Ishikawa (cell line): ENCODE measurements around the gene CSRP3.

Experiments used
- CEBPB ChIP-seq: IDR thresholded peaks from 2 replicates; pipeline ENCODE4 v1.6.1; 2012
- CREB1 ChIP-seq: IDR thresholded peaks from 2 replicates; pipeline ENCODE4 v1.6.1; 2012; ENCODE audit warnings: low read depth
- EGR1 ChIP-seq: IDR thresholded peaks from 2 replicates; pipeline ENCODE4 v1.6.1; 2012
- EP300 ChIP-seq: IDR thresholded peaks from 2 replicates; pipeline ENCODE4 v1.6.1; 2012; ENCODE audit warnings: borderline replicate concordance
- FOXM1 ChIP-seq: IDR thresholded peaks from 2 replicates; pipeline ENCODE4 v1.6.1; 2012; ENCODE audit warnings: low read depth, borderline replicate concordance
- NFIC ChIP-seq: IDR thresholded peaks from 2 replicates; pipeline ENCODE4 v1.6.1; 2012
- RAD21 ChIP-seq: IDR thresholded peaks from 2 replicates; pipeline ENCODE4 v1.6.1; 2012; ENCODE audit warnings: low read depth
- TAF1 ChIP-seq: IDR thresholded peaks from 2 replicates; pipeline ENCODE4 v1.6.1; 2012; ENCODE audit warnings: low read depth, mild to moderate bottlenecking
- TCF12 ChIP-seq: IDR thresholded peaks from 2 replicates; pipeline ENCODE4 v1.6.1; 2012; ENCODE audit warnings: low read depth
- TEAD4 ChIP-seq: IDR thresholded peaks from 2 replicates; pipeline ENCODE4 v1.6.1; 2012
- YY1 ChIP-seq: IDR thresholded peaks from 2 replicates; pipeline ENCODE4 v1.6.1; 2012; ENCODE audit warnings: low read depth
- ZBTB7A ChIP-seq: IDR thresholded peaks from 2 replicates; pipeline ENCODE4 v1.6.1; 2012; ENCODE audit warnings: low read depth
- TF ChIP-seq, protein P1 (sequence below): IDR thresholded peaks from 2 replicates; pipeline ENCODE4 v1.6.1; 2012; ENCODE audit warnings: low read depth, mild to moderate bottlenecking
- TF ChIP-seq, protein P2 (sequence below): IDR thresholded peaks from 2 replicates; pipeline ENCODE4 v1.6.1; 2012
- TF ChIP-seq, protein P3 (sequence below): IDR thresholded peaks from 2 replicates; pipeline ENCODE4 v1.6.1; 2012

Gene CSRP3

DNA sequence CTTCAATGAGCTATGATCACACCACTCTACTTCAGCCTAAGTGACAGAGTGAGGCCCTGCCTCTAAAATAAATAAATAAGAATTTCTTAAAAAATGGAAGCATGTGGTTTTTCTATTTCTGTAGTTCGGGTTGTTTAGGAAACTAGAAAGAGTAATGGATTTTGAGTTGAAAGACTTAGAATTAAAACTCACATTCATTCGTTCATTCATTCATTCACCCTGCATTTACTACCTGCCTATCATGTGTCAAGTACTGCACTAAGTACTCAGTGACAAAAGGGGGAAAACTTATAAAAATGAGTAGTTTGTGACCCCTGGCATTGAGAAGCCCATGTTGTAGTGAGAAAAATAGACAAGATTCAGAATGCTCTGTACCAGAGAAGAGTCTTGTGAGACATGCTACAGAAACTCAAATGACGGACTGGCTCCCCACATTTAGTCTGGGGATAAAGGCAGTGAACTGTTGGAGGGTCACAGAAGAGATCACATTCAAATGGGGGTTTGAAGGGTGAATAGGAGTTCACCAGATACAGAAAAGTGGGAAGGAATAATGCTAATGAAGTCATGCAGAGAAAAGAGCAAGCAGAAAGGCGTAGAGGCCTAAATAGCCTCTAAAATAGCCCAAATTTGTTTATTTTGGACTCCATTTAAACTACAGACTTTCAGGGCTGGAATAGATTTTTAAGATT is 7.0 kb downstream of the CSRP3 start:
- TF ChIP-seq TAF1 (no peak), EP300 (no peak), CEBPB (no peak), CREB1 (no peak), NFIC (no peak), RAD21 (no peak), FOXM1 (no peak), TEAD4 (no peak), ZBTB7A (no peak), TCF12 (no peak), EGR1 (no peak), YY1 (no peak)
- TF ChIP-seq, protein P1, sequence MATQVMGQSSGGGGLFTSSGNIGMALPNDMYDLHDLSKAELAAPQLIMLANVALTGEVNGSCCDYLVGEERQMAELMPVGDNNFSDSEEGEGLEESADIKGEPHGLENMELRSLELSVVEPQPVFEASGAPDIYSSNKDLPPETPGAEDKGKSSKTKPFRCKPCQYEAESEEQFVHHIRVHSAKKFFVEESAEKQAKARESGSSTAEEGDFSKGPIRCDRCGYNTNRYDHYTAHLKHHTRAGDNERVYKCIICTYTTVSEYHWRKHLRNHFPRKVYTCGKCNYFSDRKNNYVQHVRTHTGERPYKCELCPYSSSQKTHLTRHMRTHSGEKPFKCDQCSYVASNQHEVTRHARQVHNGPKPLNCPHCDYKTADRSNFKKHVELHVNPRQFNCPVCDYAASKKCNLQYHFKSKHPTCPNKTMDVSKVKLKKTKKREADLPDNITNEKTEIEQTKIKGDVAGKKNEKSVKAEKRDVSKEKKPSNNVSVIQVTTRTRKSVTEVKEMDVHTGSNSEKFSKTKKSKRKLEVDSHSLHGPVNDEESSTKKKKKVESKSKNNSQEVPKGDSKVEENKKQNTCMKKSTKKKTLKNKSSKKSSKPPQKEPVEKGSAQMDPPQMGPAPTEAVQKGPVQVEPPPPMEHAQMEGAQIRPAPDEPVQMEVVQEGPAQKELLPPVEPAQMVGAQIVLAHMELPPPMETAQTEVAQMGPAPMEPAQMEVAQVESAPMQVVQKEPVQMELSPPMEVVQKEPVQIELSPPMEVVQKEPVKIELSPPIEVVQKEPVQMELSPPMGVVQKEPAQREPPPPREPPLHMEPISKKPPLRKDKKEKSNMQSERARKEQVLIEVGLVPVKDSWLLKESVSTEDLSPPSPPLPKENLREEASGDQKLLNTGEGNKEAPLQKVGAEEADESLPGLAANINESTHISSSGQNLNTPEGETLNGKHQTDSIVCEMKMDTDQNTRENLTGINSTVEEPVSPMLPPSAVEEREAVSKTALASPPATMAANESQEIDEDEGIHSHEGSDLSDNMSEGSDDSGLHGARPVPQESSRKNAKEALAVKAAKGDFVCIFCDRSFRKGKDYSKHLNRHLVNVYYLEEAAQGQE = no peak
- TF ChIP-seq, protein P2, sequence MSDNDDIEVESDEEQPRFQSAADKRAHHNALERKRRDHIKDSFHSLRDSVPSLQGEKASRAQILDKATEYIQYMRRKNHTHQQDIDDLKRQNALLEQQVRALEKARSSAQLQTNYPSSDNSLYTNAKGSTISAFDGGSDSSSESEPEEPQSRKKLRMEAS = no peak
- TF ChIP-seq, protein P3, sequence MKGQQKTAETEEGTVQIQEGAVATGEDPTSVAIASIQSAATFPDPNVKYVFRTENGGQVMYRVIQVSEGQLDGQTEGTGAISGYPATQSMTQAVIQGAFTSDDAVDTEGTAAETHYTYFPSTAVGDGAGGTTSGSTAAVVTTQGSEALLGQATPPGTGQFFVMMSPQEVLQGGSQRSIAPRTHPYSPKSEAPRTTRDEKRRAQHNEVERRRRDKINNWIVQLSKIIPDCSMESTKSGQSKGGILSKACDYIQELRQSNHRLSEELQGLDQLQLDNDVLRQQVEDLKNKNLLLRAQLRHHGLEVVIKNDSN = no peak

DNA sequence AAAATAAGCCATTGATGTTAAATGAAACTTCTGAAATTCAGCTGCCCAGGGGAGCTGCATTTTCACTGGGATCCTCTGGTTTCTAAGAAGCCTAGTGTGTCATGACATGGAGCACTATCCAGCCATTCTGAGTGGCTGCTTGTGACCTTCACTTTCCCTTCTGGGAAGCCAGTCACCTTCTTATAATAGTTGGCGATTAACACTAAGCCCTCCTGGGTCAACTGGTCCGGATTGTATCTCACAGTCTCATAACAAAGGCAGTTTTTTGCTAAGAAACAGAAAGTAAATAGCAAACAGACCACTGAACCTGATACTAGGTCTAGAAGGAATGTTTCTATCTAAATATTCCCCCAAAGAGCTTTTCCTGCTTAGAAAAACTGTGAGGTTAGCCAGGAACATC is 7.9 kb downstream of the CSRP3 start:
- no peak for TF ChIP-seq ZBTB7A
- TF ChIP-seq EP300 = no peak
- TF ChIP-seq YY1 = no peak
- no peak for TF ChIP-seq CEBPB
- TF ChIP-seq TEAD4 = no peak
- TF ChIP-seq, protein P3 = no peak
- TF ChIP-seq EGR1 = no peak
- no peak for TF ChIP-seq TAF1
- no peak for TF ChIP-seq NFIC
- TF ChIP-seq RAD21 = no peak
- TF ChIP-seq, protein P1 = no peak
- TF ChIP-seq FOXM1 = no peak
- TF ChIP-seq, protein P2 = no peak

DNA sequence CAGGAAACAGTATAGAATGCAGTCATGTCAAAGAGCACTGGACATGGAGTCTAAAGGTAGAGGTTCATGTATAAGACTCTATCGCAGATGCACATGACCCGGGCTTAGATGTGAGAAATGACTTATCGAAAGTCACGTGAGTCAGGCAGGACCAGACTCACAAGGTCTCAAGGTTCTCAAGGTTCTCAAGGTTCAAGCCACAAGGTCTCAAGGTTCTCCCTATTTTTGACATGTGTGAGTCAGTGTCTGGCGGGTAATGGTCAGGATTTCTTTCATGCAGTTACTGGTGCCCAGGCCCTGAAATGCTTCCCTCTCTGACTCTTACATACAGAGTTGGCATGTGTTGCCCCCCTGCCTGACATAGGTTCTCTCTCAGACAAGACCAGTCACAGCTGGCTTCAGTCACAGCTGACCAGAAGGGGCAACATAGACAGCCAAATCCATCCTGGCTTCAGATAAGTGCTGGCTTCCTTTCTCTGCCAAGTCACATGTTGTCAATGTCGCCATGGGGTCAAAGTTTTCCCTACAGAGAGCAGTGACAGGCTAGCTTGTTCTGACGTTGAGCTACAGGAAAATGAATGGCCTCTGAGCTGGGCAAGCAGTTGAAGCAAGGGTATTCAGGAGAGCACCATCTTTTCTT is 10.1 kb downstream of the CSRP3 start:
- TF ChIP-seq TEAD4 (no peak), NFIC (no peak), TCF12 (no peak), YY1 (no peak), RAD21 (no peak), EP300 (no peak), EGR1 (no peak), CEBPB (no peak), ZBTB7A (no peak), TAF1 (no peak), FOXM1 (no peak), CREB1 (no peak)
- TF ChIP-seq, protein P3 = no peak
- TF ChIP-seq, protein P2 = no peak
- TF ChIP-seq, protein P1 = no peak
